DND-41 (cell line): ENCODE measurements around the gene SOWAHA.

Experiments used
- ATAC-seq: fragments of 200-7000 bp; cut with Tn5 transposase; 3 replicates; pipeline ENCODE4 v1.9.1; 2021; ENCODE audit warnings: low read depth; ENCODE audit not compliant: insufficient read depth
- DNase-seq: peaks from one replicate; pipeline ENCODE4 v3.0.0-alpha.2; 2020
- H2AFZ ChIP-seq: 2 replicates; pipeline ENCODE4 v1.6.0; 2012; ENCODE audit warnings: low read depth, low read length
- H3K27ac ChIP-seq: 2 replicates; pipeline ENCODE4 v1.5.1; 2012; ENCODE audit warnings: low read length, inconsistent platforms
- H3K27me3 ChIP-seq: fragments of 200-600 bp; sonication (generic); 2 replicates; pipeline ENCODE4 v1.6.0; 2012; ENCODE audit warnings: low read length, mild to moderate bottlenecking, inconsistent platforms; ENCODE audit not compliant: insufficient read depth, poor library complexity
- H3K36me3 ChIP-seq: 2 replicates; pipeline ENCODE4 v1.5.1; 2012; ENCODE audit warnings: low read length, inconsistent platforms; ENCODE audit not compliant: insufficient read depth
- H3K4me1 ChIP-seq: 2 replicates; pipeline ENCODE4 v1.5.1; 2012; ENCODE audit warnings: mild to moderate bottlenecking, low read length; ENCODE audit not compliant: insufficient read depth
- H3K4me2 ChIP-seq: 2 replicates; pipeline ENCODE4 v1.6.0; 2012; ENCODE audit warnings: mild to moderate bottlenecking, moderate library complexity, low read length, inconsistent platforms; ENCODE audit not compliant: insufficient read depth
- H3K4me3 ChIP-seq, 2 experiments: fragments of 200-600 bp in 1 of 2; shearing (Covaris generic) in 1 of 2; 2 replicates each; pipeline ENCODE4 v1.5.1; 2012 to 2016; ENCODE audit warnings: inconsistent platforms in 2 of 2, low read length in 2 of 2, mild to moderate bottlenecking in 2 of 2, low read depth in 1 of 2, moderate library complexity in 1 of 2
- H3K79me2 ChIP-seq: 2 replicates; pipeline ENCODE4 v1.6.0; 2012; ENCODE audit warnings: low read length, inconsistent platforms; ENCODE audit not compliant: insufficient read depth
- H3K9ac ChIP-seq: 2 replicates; pipeline ENCODE4 v1.6.0; 2012; ENCODE audit warnings: low read depth, mild to moderate bottlenecking, inconsistent platforms, low read length, moderate library complexity
- H3K9me3 ChIP-seq: 2 replicates; pipeline ENCODE4 v1.5.1; 2012; ENCODE audit warnings: low read length, moderate library complexity, mild to moderate bottlenecking, inconsistent platforms; ENCODE audit not compliant: insufficient read depth, severe bottlenecking
- H4K20me1 ChIP-seq: 2 replicates; pipeline ENCODE4 v1.6.0; 2012; ENCODE audit warnings: low read length; ENCODE audit not compliant: insufficient read depth
- EZH2 ChIP-seq: IDR thresholded peaks from 3 replicates; pipeline ENCODE4 v1.6.1; 2012; ENCODE audit warnings: borderline replicate concordance, low read depth, mild to moderate bottlenecking, moderate library complexity, low read length, inconsistent platforms; ENCODE audit not compliant: severe bottlenecking
- TF ChIP-seq, protein P1 (sequence below): IDR thresholded peaks from 2 replicates; pipeline ENCODE4 v1.5.1; 2012; ENCODE audit warnings: borderline replicate concordance, low read length, moderate library complexity, mild to moderate bottlenecking; ENCODE audit not compliant: poor library complexity, severe bottlenecking; ENCODE audit errors: extremely low read depth

SOWAHA gene

DNA sequence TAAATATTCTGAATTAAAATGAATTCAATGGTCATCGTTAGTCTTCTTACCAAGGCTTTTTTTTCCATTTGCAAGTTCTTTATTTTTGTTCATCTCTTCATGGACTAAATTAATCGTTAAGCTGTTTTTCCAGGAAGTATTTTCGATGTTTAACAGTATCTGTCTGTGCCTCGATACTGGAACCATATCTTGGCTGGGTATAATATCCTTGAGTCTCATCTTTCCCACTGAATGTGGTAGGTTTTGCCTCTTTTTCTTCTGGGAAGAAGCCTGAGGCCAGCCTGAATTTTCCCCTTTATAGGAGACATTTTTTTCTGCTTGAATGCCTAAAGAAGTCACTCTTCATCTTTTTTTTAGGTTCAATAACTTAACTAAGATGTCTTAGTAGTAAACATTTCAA, 32.1 kb upstream of the SOWAHA start:
- Histone ChIP-seq H3K9ac (no peak overlapping the region), H2AFZ (no peak overlapping the region), H3K4me3 (no peak overlapping the region), H3K36me3 (no peaks in the 10 kb centered on the region), H3K9me3 (no peaks in the 10 kb centered on the region), H3K27me3 (peaks cover 21% of the 10 kb centered on the region), H3K4me2 (no peak overlapping the region), H4K20me1 (no peaks in the 10 kb centered on the region), H3K4me1 (peaks cover 22% of the 10 kb centered on the region), H3K79me2 (peaks cover 8% of the 10 kb centered on the region), H3K27ac (no peak overlapping the region)
- TF ChIP-seq, protein P1, sequence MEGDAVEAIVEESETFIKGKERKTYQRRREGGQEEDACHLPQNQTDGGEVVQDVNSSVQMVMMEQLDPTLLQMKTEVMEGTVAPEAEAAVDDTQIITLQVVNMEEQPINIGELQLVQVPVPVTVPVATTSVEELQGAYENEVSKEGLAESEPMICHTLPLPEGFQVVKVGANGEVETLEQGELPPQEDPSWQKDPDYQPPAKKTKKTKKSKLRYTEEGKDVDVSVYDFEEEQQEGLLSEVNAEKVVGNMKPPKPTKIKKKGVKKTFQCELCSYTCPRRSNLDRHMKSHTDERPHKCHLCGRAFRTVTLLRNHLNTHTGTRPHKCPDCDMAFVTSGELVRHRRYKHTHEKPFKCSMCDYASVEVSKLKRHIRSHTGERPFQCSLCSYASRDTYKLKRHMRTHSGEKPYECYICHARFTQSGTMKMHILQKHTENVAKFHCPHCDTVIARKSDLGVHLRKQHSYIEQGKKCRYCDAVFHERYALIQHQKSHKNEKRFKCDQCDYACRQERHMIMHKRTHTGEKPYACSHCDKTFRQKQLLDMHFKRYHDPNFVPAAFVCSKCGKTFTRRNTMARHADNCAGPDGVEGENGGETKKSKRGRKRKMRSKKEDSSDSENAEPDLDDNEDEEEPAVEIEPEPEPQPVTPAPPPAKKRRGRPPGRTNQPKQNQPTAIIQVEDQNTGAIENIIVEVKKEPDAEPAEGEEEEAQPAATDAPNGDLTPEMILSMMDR, result no peak
- TF ChIP-seq EZH2, result no peak
- ATAC-seq (no peak), DNase-seq (no peak)

DNA sequence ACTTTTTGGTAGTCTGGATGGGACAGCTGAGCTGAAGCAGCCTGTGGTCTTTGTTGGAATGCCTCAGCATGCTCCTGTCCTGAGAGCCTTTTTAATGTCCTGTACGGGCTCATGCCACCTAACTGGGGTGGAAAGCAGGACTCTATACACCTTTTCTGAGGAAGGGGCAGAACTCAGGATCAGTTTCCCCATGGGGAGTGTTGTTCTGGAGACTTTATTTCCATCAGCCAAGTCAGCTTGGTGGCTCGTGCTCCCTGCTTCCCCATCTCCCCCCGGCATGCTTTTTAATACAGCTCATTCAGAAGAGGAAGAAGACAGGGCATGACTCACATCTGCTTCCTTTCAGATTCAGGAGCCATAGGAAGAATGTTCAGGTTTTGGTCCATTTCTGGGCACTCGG, 31.0 kb upstream of the SOWAHA start:
- no peak overlapping the region for H3K27ac ChIP-seq
- H3K27me3 ChIP-seq, result peaks cover 25% of the 10 kb centered on the region
- no peak overlapping the region for H3K9ac ChIP-seq
- no peak overlapping the region for H2AFZ ChIP-seq
- peaks cover 14% of the 10 kb centered on the region for H3K4me1 ChIP-seq
- H3K9me3 ChIP-seq, result no peaks in the 10 kb centered on the region
- no peak overlapping the region for H3K4me2 ChIP-seq
- DNase-seq, result no peak
- TF ChIP-seq, protein P1, result no peak
- TF ChIP-seq EZH2, result no peak
- H4K20me1 ChIP-seq, result no peaks in the 10 kb centered on the region
- ATAC-seq, result no peak
- H3K79me2 ChIP-seq, result no peaks in the 10 kb centered on the region
- no peak overlapping the region for H3K4me3 ChIP-seq
- H3K36me3 ChIP-seq, result no peaks in the 10 kb centered on the region

DNA sequence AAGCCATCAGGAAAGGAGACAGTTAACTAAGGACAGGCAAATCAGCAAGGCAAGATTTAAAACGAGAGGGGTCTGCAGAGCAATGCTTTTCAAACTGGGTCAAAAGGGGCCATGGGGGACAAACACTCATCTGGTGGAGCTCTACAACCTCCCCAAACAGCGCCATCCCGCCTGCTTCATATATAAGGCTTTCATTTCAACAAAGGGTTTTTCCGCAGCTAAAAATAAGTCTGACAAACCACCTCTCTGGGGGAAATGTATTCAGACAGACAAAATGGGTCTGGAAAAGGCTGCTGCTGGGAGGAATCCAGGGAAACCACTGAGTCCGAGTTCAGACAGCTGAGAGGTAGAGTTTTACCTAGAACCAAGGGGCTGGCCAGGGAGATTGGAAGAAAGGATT, 27.7 kb upstream of the SOWAHA start:
- TF ChIP-seq, protein P1, result no peak
- TF ChIP-seq EZH2, result no peak
- Histone ChIP-seq H3K79me2 (no peaks in the 10 kb centered on the region), H4K20me1 (no peaks in the 10 kb centered on the region), H3K36me3 (no peaks in the 10 kb centered on the region), H3K4me3 (no peak overlapping the region), H3K4me2 (no peak overlapping the region), H3K27ac (no peak overlapping the region), H2AFZ (no peak overlapping the region), H3K9ac (no peak overlapping the region), H3K9me3 (no peaks in the 10 kb centered on the region), H3K4me1 (peaks cover 4% of the 10 kb centered on the region; the same call in 1 of the 2 replicates), H3K27me3 (peaks cover 26% of the 10 kb centered on the region)
- ATAC-seq, result no peak
- DNase-seq, result no peak

DNA sequence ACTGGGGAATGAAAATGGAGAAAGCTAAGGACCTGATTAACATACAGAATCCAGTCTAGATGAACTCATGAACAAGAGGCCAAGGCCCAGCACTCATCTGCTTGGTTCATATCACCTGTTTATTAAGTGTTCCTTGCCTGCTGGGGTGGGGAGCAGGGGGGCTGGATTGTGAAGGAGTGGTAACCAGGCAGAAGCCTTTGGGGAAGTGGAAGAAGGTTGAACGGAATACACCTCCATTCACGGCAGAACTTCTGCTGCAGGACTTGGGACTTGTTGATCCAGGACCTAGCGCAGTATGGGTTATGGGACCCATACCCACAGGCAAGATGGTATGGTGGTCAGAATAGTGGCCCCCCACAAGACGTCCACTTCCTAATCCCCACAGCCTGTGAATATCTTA, 27.2 kb upstream of the SOWAHA start:
- Histone ChIP-seq H3K4me3 (no peak overlapping the region), H2AFZ (no peak overlapping the region), H3K9me3 (no peaks in the 10 kb centered on the region), H3K4me1 (0 out of 2 replicates have a peak, but pooled peaks cover under 1% of the 10 kb centered on the region), H4K20me1 (no peaks in the 10 kb centered on the region), H3K27ac (no peak overlapping the region), H3K9ac (no peak overlapping the region), H3K79me2 (no peaks in the 10 kb centered on the region), H3K4me2 (no peak overlapping the region), H3K27me3 (peaks cover 22% of the 10 kb centered on the region), H3K36me3 (no peaks in the 10 kb centered on the region)
- DNase-seq (no peak), ATAC-seq (no peak)
- no peak for TF ChIP-seq EZH2
- TF ChIP-seq, protein P1, result no peak
